K562 treated with DMSO at 1 percent for 4 hours (cell line): ENCODE data around the gene CAVIN2. TPM values are rescaled to one million over a fixed set of nuclear protein-coding genes. Genes with fewer than 3 reads are reported as not detected.

Experiments
- total RNA-seq: library from RNA; unstranded; fragments of 300-600 nt; gene quantifications from 2 replicates; pipeline ENCODE4 v1.2.3, GENCODE V29; 2022; ENCODE audit not compliant: insufficient read depth

Gene CAVIN2, protein sequence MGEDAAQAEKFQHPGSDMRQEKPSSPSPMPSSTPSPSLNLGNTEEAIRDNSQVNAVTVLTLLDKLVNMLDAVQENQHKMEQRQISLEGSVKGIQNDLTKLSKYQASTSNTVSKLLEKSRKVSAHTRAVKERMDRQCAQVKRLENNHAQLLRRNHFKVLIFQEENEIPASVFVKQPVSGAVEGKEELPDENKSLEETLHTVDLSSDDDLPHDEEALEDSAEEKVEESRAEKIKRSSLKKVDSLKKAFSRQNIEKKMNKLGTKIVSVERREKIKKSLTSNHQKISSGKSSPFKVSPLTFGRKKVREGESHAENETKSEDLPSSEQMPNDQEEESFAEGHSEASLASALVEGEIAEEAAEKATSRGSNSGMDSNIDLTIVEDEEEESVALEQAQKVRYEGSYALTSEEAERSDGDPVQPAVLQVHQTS
- total RNA-seq: 8.4 and 17.0 TPM in 2 replicates

DNA sequence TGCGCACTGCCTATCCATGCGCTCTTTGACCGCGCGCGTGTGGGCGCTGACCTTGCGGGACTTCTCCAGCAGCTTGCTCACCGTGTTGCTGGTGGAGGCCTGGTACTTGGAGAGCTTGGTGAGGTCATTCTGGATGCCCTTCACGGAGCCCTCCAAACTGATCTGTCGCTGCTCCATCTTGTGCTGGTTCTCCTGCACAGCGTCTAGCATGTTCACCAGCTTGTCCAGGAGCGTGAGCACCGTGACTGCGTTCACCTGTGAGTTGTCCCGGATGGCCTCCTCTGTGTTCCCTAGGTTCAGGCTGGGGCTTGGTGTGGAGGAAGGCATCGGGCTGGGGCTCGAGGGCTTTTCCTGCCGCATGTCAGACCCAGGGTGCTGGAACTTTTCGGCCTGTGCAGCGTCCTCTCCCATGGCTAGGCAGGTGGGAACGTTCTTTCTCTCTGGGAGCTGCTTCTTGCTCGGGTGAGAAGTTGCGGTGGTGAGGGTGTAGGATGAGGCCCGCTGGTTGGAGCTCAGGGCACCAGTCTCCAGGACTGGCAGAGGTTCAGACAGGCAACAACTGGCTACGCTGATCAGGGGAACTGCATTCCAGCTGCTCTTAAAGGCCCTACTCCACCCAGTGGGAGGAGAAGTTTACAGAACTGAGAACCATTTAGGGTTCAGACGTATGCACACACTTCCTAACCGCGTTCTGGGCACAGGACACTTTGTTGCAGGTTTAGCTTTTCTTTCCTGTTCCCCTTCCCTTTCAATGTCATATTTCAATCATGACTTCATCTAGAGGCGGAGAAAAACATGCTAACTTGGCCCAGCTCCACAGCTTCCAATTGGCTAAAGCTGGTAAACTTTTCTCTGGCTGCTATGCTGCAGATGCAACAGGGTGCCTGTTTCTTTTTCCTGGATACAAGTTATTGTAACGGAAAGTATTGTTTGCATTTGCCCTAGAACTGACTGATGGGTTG is at the start of gene CAVIN2:
CAVIN2 (minus strand) TSS at position 574 of the 962 bp plus-strand sequence; CDS start at position 411, 163 bp downstream.

Other genes with a start within 250 kb of the CAVIN2 start
- gene NABP1, start 169.0 kb downstream of the CAVIN2 start, total RNA-seq: 5.6 and 5.9 TPM in 2 replicates